Liver (tissue), 3 donors: ENCODE results near the gene MFF.

Source experiments
- ATF3 ChIP-seq: IDR thresholded peaks from 2 replicates; pipeline ENCODE4 v1.6.1; 2016; ENCODE audit warnings: antibody characterized with exemption
- CTCF ChIP-seq: fragments of 150-350 bp; IDR thresholded peaks from 2 replicates; pipeline ENCODE4 v1.5.1; 2017; ENCODE audit warnings: improper control_type of control experiment, low read depth, low read length; ENCODE audit not compliant: missing input control
- EGR1 ChIP-seq, 2 donors: IDR thresholded peaks; 2 replicates each; pipeline ENCODE4 v1.6.1; 2016 to 2018; ENCODE audit warnings: antibody characterized with exemption in 2 of 2, low read depth in 2 of 2
- FOXA1 ChIP-seq: IDR thresholded peaks from 2 replicates; pipeline ENCODE4 v1.6.1; 2016; ENCODE audit warnings: antibody characterized with exemption
- GABPA ChIP-seq, 2 donors: IDR thresholded peaks in 1 of 2; conservative IDR thresholded peaks in 1 of 2; 2 replicates each; pipeline ENCODE4 v1.6.1; 2016; ENCODE audit warnings: antibody characterized with exemption in 2 of 2, mild to moderate bottlenecking in 1 of 2, moderate library complexity in 1 of 2
- RAD21 ChIP-seq, 2 donors: IDR thresholded peaks; 2 replicates each; pipeline ENCODE4 v1.6.1; 2016; ENCODE audit warnings: antibody characterized with exemption in 2 of 2, mild to moderate bottlenecking in 2 of 2
- REST ChIP-seq: IDR thresholded peaks from 2 replicates; pipeline ENCODE4 v1.6.1; 2016; ENCODE audit warnings: antibody characterized with exemption, mild to moderate bottlenecking
- TAF1 ChIP-seq: conservative IDR thresholded peaks from 2 replicates; pipeline ENCODE4 v1.6.1; 2016; ENCODE audit warnings: antibody characterized with exemption, mild to moderate bottlenecking
- YY1 ChIP-seq: IDR thresholded peaks from 2 replicates; pipeline ENCODE4 v1.6.1; 2016; ENCODE audit warnings: antibody characterized with exemption, mild to moderate bottlenecking
- ZBTB33 ChIP-seq: IDR thresholded peaks from 2 replicates; pipeline ENCODE4 v1.6.1; 2016; ENCODE audit warnings: antibody characterized with exemption
- TF ChIP-seq, protein P1 (sequence below): IDR thresholded peaks from 2 replicates; pipeline ENCODE4 v1.6.1; 2016; ENCODE audit warnings: antibody characterized with exemption
- donor health status: healthy.
- donor health status: healthy.

DNA sequence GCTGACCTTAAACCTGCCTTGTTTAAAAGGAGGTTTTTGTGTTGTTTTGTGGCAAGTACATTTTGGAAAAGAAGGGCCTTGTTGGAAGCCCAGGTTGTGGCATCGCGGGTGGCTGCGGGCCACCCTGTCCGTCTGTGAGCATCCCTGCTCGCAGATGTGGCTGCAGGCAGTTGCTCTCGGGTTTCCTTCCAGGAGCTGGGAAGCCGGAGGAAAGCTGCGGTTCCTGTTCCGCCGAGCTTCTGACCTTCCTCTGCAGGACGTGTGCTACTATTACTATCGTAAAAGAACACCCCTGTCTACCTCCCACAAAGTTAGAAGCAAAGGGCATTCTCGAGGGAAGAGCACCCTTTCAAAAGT lies 766 bp downstream of the MFF start:
- TF ChIP-seq REST (no peak), ZBTB33 (no peak), CTCF (no peak), TAF1 (no peak), EGR1 (IDR thresholded peaks at IDR 0.05; ENCODE audit: low read depth in 2 of 2) (no peak), FOXA1 (no peak), RAD21 (IDR thresholded peaks at IDR 0.05) (no peak), GABPA (IDR thresholded peaks at IDR 0.05 in 1 of 2, conservative IDR thresholded peaks at IDR 0.05 in 1 of 2) (no peak), ATF3 (no peak), YY1 (no peak)
- TF ChIP-seq, protein P1, sequence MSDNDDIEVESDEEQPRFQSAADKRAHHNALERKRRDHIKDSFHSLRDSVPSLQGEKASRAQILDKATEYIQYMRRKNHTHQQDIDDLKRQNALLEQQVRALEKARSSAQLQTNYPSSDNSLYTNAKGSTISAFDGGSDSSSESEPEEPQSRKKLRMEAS = no peak
